PC-3 (cell line): ENCODE results near the gene SCNN1B. TPM values are rescaled to one million over a fixed set of nuclear protein-coding genes. Genes with fewer than 3 reads are reported as not detected.

Experiments
- ATAC-seq: fragments of 200-7000 bp; cut with Tn5 transposase; 2 replicates; pipeline ENCODE4 v1.9.1; 2020; ENCODE audit warnings: mild to moderate bottlenecking, moderate library complexity
- BruUV-seq: library from RNA; stranded (reverse); fragments of 400-500 nt; replicated peaks from 2 replicates; lab custom pipeline; 2021; lab: Mats Ljungman, UMichigan
- CTCF ChIA-PET: fragments of 300-600 bp; sonication (Branson Sonifier 250); formaldehyde crosslinking; loops from one replicate; lab custom pipeline; 2022; ENCODE audit warnings: antibody characterized with exemption; lab: Charles Lee
- POLR2A ChIA-PET: fragments of 300-600 bp; sonication (Branson Sonifier 250); formaldehyde crosslinking; loops from one replicate; lab custom pipeline; 2022; ENCODE audit warnings: antibody characterized with exemption; ENCODE audit not compliant: unreplicated experiment; lab: Charles Lee
- DNase-seq: peaks from one replicate; pipeline ENCODE4 v3.0.0-alpha.2; 2015
- H2AFZ ChIP-seq: fragments of 300-600 bp; sonication (generic); 2 replicates; pipeline ENCODE4 v1.6.0; 2016; ENCODE audit warnings: antibody characterized with exemption, low read length
- H3F3A ChIP-seq: fragments of 300-600 bp; sonication (generic); one replicate; pipeline ENCODE4 v1.6.0; 2017; ENCODE audit warnings: antibody characterized with exemption, low read length, control low read depth, mild to moderate bottlenecking; ENCODE audit not compliant: unreplicated experiment
- H3K27ac ChIP-seq: fragments of 300-600 bp; sonication (generic); 2 replicates; pipeline ENCODE4 v1.5.1; 2016; ENCODE audit warnings: mild to moderate bottlenecking, low read length
- H3K27me3 ChIP-seq: fragments of 300-600 bp; sonication (generic); 2 replicates; pipeline ENCODE4 v1.6.1; 2016; ENCODE audit warnings: low read length, mixed read lengths
- H3K36me3 ChIP-seq: fragments of 300-600 bp; sonication (generic); 2 replicates; pipeline ENCODE4 v1.6.1; 2016; ENCODE audit warnings: low read depth, mixed run types, low read length, mixed read lengths
- H3K4me1 ChIP-seq: fragments of 300-600 bp; sonication (generic); 2 replicates; pipeline ENCODE4 v1.5.1; 2016; ENCODE audit warnings: low read length; ENCODE audit not compliant: insufficient read depth
- H3K4me2 ChIP-seq: fragments of 300-600 bp; sonication (generic); 2 replicates; pipeline ENCODE4 v1.6.0; 2016; ENCODE audit warnings: low read length
- H3K4me3 ChIP-seq: fragments of 300-600 bp; sonication (generic); 2 replicates; pipeline ENCODE4 v1.5.1; 2016; ENCODE audit warnings: mild to moderate bottlenecking, low read length, mixed read lengths
- H3K79me2 ChIP-seq: fragments of 300-600 bp; sonication (generic); 2 replicates; pipeline ENCODE4 v1.6.1; 2017; ENCODE audit warnings: low read length, mixed read lengths
- H3K9ac ChIP-seq: fragments of 300-600 bp; sonication (generic); 2 replicates; pipeline ENCODE4 v1.6.0; 2016; ENCODE audit warnings: mild to moderate bottlenecking, low read length
- H3K9me2 ChIP-seq: fragments of 300-600 bp; sonication (generic); replicated peaks from 2 replicates; pipeline ENCODE4 v1.6.1; 2016; ENCODE audit warnings: mixed run types, low read length, mixed read lengths
- H3K9me3 ChIP-seq: fragments of 300-600 bp; sonication (generic); 2 replicates; pipeline ENCODE4 v1.6.1; 2016; ENCODE audit warnings: low read length, mixed read lengths
- H4K20me1 ChIP-seq: fragments of 300-600 bp; sonication (generic); 2 replicates; pipeline ENCODE4 v1.6.1; 2016; ENCODE audit warnings: low read length, mixed read lengths
- CTCF ChIP-seq: fragments of 300-600 bp; sonication (generic); conservative IDR thresholded peaks from 2 replicates; pipeline ENCODE4 v1.5.1; 2017; ENCODE audit warnings: antibody characterized with exemption, low read depth, mild to moderate bottlenecking, low read length
- EZH2 ChIP-seq: fragments of 300-600 bp; sonication (generic); IDR thresholded peaks from one replicate; pipeline ENCODE4 v1.6.1; 2017; ENCODE audit warnings: antibody characterized with exemption, mild to moderate bottlenecking, low read length; ENCODE audit not compliant: unreplicated experiment
- EZH2phosphoT487 ChIP-seq: fragments of 300-600 bp; sonication (generic); IDR thresholded peaks from 2 replicates; pipeline ENCODE4 v1.6.1; 2018; ENCODE audit warnings: mild to moderate bottlenecking, antibody characterized with exemption, low read length, borderline replicate concordance
- intact Hi-C: fragments of 100-400 bp; cut with micrococcal nuclease; formaldehyde crosslinking; loops from 2 replicates; pipeline ENCODE4 v1.9.0; 2023
- total RNA-seq: library from RNA; depleted of rRNA; stranded (reverse); fragments of >200 nt; gene quantifications from 2 replicates; pipeline ENCODE4 v1.2.3, GENCODE V29; 2014

The SCNN1B gene
- total RNA-seq, 1 experiment from 2014 or later = 4.1 TPM

- no peak overlapping the region for H2AFZ ChIP-seq
- no peaks in the 10 kb centered on the region for H3K27me3 ChIP-seq
- no peak for TF ChIP-seq CTCF
- no peak for TF ChIP-seq EZH2
- H3K36me3 ChIP-seq = no peaks in the 10 kb centered on the region
- H4K20me1 ChIP-seq = no peaks in the 10 kb centered on the region
- DNase-seq (no peak), ATAC-seq (no peak)
- H3K27ac ChIP-seq = no peak overlapping the region
- H3K9me2 ChIP-seq = no peaks in the 10 kb centered on the region
- H3K4me3 ChIP-seq = no peak overlapping the region
- no TSS peak for BruUV-seq
- ChIA-PET POLR2A (no interaction called here), CTCF (no interaction called here)
- H3K4me2 ChIP-seq = no peak overlapping the region
- no peaks in the 10 kb centered on the region for H3F3A ChIP-seq
- no peaks in the 10 kb centered on the region for H3K9me3 ChIP-seq
- H3K9ac ChIP-seq = no peak overlapping the region
- H3K79me2 ChIP-seq = no peaks in the 10 kb centered on the region
- intact Hi-C loops = no loop called here
- no peaks in the 10 kb centered on the region for H3K4me1 ChIP-seq
These were observed 75.2 kb downstream of the SCNN1B start for GRCh38 chr16:23377071-23377931.

DNA sequence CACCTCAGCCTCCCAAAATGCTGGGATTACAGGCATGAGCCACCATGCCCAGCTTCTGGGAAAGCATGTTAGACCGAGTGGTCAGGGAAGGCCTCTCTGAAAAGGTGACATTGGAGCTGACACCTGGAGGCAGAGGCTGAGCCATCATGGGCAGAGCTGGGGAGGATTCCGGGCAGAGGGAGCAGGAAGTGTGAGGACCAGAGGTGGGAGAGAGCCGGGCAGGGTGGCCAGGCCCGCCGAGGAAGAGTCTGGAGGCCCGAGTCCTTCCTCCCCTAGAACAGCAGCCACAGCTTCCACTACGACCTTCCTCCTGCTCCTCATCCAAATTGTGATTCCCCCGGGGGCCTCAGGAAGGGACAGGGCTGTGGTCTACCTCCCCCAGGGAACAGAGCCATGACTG lies 76.2 kb downstream of the SCNN1B start:
- Histone ChIP-seq H3K9ac (no peak overlapping the region), H3K27me3 (no peaks in the 10 kb centered on the region), H3K4me1 (no peaks in the 10 kb centered on the region), H3K9me3 (no peaks in the 10 kb centered on the region), H2AFZ (no peak overlapping the region), H3K4me3 (no peak overlapping the region), H3K79me2 (no peaks in the 10 kb centered on the region), H4K20me1 (no peaks in the 10 kb centered on the region), H3K9me2 (no peaks in the 10 kb centered on the region), H3K27ac (no peak overlapping the region), H3F3A (no peaks in the 10 kb centered on the region), H3K36me3 (no peaks in the 10 kb centered on the region), H3K4me2 (no peak overlapping the region)
- CTCF ChIA-PET = no interaction called here
- BruUV-seq = no TSS peak
- TF ChIP-seq CTCF (no peak), EZH2 (no peak), EZH2phosphoT487 (no peak)
- POLR2A ChIA-PET = no interaction called here
- intact Hi-C loops = no loop called here
- DNase-seq = no peak
- ATAC-seq = no peak

- no peaks in the 10 kb centered on the region for H3F3A ChIP-seq
- intact Hi-C loops = no loop called here
- CTCF ChIA-PET = no interaction called here
- no peaks in the 10 kb centered on the region for H3K36me3 ChIP-seq
- H3K27ac ChIP-seq = no peak overlapping the region
- TF ChIP-seq CTCF = no peak
- no peak for TF ChIP-seq EZH2phosphoT487
- TF ChIP-seq EZH2 = no peak
- H4K20me1 ChIP-seq = no peaks in the 10 kb centered on the region
- POLR2A ChIA-PET = no interaction called here
- H3K27me3 ChIP-seq = no peaks in the 10 kb centered on the region
- ATAC-seq (no peak), DNase-seq (no peak)
- no peaks in the 10 kb centered on the region for H3K9me3 ChIP-seq
- no peaks in the 10 kb centered on the region for H3K79me2 ChIP-seq
- no peaks in the 10 kb centered on the region for H3K9me2 ChIP-seq
- H3K4me2 ChIP-seq = no peak overlapping the region
- H3K9ac ChIP-seq = no peak overlapping the region
- no peaks in the 10 kb centered on the region for H3K4me1 ChIP-seq
- no TSS peak for BruUV-seq
- no peak overlapping the region for H3K4me3 ChIP-seq
- H2AFZ ChIP-seq = no peak overlapping the region
These were observed 76.8 kb downstream of the SCNN1B start for GRCh38 chr16:23378921-23379320.
